Gastroesophageal sphincter (tissue), 3 donors: Measurements from ENCODE around the gene DAAM1.

ENCODE experiments used
- POLR2AphosphoS5 ChIP-seq: sonication (generic); formaldehyde crosslinking; IDR thresholded peaks from one replicate; pipeline ENCODE4 v1.6.1; 2017; ENCODE audit warnings: antibody characterized with exemption
- TF ChIP-seq, protein P1 (sequence below), 4 experiments: fragments of 200-600 bp in 2 of 4; fragments of 450-650 bp in 2 of 4; sonication (generic) in 1 of 4; IDR thresholded peaks; one replicate each; pipeline ENCODE4 v1.5.1; 2017 to 2019; ENCODE audit warnings: antibody characterized with exemption in 4 of 4, mild to moderate bottlenecking in 2 of 4, moderate library complexity in 2 of 4

DNA sequence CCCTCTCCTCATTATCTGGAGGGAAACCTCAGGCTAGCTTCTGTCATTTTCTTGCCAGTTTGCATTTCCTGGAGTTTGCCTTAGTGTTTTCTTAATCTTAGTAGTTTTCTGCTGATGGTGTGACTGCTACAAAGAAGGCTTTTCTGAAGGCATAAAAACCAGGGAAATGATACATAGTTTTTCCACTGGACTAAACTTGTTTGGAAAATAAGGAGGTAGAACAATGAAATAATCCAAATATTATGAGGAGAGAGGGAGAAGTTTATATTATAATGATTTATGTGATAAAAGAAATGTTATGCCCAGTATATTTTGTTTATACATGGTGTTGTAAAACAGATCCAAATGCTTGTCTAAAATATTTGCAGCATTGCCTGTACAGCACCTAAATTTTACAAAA, 22.2 kb downstream of the DAAM1 start:
- no peak for TF ChIP-seq POLR2AphosphoS5
- TF ChIP-seq, protein P1, sequence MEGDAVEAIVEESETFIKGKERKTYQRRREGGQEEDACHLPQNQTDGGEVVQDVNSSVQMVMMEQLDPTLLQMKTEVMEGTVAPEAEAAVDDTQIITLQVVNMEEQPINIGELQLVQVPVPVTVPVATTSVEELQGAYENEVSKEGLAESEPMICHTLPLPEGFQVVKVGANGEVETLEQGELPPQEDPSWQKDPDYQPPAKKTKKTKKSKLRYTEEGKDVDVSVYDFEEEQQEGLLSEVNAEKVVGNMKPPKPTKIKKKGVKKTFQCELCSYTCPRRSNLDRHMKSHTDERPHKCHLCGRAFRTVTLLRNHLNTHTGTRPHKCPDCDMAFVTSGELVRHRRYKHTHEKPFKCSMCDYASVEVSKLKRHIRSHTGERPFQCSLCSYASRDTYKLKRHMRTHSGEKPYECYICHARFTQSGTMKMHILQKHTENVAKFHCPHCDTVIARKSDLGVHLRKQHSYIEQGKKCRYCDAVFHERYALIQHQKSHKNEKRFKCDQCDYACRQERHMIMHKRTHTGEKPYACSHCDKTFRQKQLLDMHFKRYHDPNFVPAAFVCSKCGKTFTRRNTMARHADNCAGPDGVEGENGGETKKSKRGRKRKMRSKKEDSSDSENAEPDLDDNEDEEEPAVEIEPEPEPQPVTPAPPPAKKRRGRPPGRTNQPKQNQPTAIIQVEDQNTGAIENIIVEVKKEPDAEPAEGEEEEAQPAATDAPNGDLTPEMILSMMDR (IDR thresholded peaks at IDR 0.05) = no peak
